ENCODE results near the gene PTPRS.

- TF ChIP-seq FOXM1 (IDR thresholded peaks at IDR 0.05; ENCODE audit: borderline replicate concordance) (no peak), BHLHE40 (IDR thresholded peaks at IDR 0.05; ENCODE audit: borderline replicate concordance) (no peak), CTBP1 (IDR thresholded peaks at IDR 0.05; ENCODE audit: borderline replicate concordance) (no peak), FOXK2 (IDR thresholded peaks at IDR 0.05) (no peak), FOXA1 (IDR thresholded peaks at IDR 0.05) (no peak), SUZ12 (IDR thresholded peaks at IDR 0.05) (no peak), SP1 (IDR thresholded peaks at IDR 0.05) (no peak), ELF4 (IDR thresholded peaks at IDR 0.05) (no peak)
These were observed 11.2 kb upstream of the PTPRS start for GRCh38 chr19:5351731-5352228.

Measured in HEK293T (cell line).